ENCODE results near the gene CFL2.

The CFL2 gene

GRCh38 chr14:34668111-34668510, 46.3 kb downstream of the CFL2 start:
- TF ChIP-seq CTCF (IDR thresholded peaks at IDR 0.05; ENCODE audit: low read depth, low read length): no peak
- no peak overlapping the region for H3K4me3 ChIP-seq (ENCODE audit: low read depth, low read length)

GRCh38 chr14:34667007-34667406, 47.4 kb downstream of the CFL2 start:
- no peak overlapping the region for H3K4me3 ChIP-seq (ENCODE audit: low read depth, low read length)
- no peak for TF ChIP-seq CTCF (IDR thresholded peaks at IDR 0.05; ENCODE audit: low read depth, low read length)

- no peak for TF ChIP-seq CTCF (IDR thresholded peaks at IDR 0.05; ENCODE audit: low read depth, low read length)
- H3K4me3 ChIP-seq (ENCODE audit: low read depth, low read length): no peak overlapping the region
These were observed 48.5 kb downstream of the CFL2 start for GRCh38 chr14:34665785-34666435.

GRCh38 chr14:34662561-34663088, 51.8 kb downstream of the CFL2 start:
- H3K4me3 ChIP-seq (ENCODE audit: low read depth, low read length): no peak overlapping the region
- no peak for TF ChIP-seq CTCF (IDR thresholded peaks at IDR 0.05; ENCODE audit: low read depth, low read length)

GRCh38 chr14:34660796-34661195, 53.6 kb downstream of the CFL2 start:
- H3K4me3 ChIP-seq (ENCODE audit: low read depth, low read length): no peak overlapping the region
- TF ChIP-seq CTCF (IDR thresholded peaks at IDR 0.05; ENCODE audit: low read depth, low read length): no peak
